ES-I3 (cell line): ENCODE measurements around the gene LCN12.

Source experiments
- H3K36me3 ChIP-seq: 2 replicates; pipeline ENCODE4 v1.6.1; 2013; ENCODE audit warnings: mild to moderate bottlenecking, low read length, control low read depth, moderate library complexity; ENCODE audit not compliant: insufficient read depth
- H3K4me1 ChIP-seq: 2 replicates; pipeline ENCODE4 v1.6.1; 2013; ENCODE audit warnings: mild to moderate bottlenecking, control low read depth, low read length; ENCODE audit not compliant: insufficient read depth
- H3K9ac ChIP-seq: 2 replicates; pipeline ENCODE4 v1.6.1; 2013; ENCODE audit warnings: low read depth, mild to moderate bottlenecking, low read length, moderate library complexity
- H3K9me3 ChIP-seq: 2 replicates; pipeline ENCODE4 v1.6.1; 2013; ENCODE audit warnings: mild to moderate bottlenecking, low read length, moderate library complexity; ENCODE audit not compliant: control insufficient read depth, insufficient read depth

Gene LCN12

GRCh38 chr9:136985853-136986252 lies 33.8 kb downstream of the LCN12 start:
- Histone ChIP-seq H3K9me3 (peaks cover 4% of the 10 kb centered on the region; the same call in 1 of the 2 replicates), H3K36me3 (no peaks in the 10 kb centered on the region), H3K9ac (peak overlapping the region; percentile 33; the same call in 1 of the 2 replicates), H3K4me1 (no peaks in the 10 kb centered on the region)

- no peak overlapping the region for H3K9ac ChIP-seq
- H3K4me1 ChIP-seq = no peaks in the 10 kb centered on the region
- no peaks in the 10 kb centered on the region for H3K36me3 ChIP-seq
These were observed 36.8 kb downstream of the LCN12 start for GRCh38 chr9:136988872-136989271.

GRCh38 chr9:136990242-136990911 lies 38.3 kb downstream of the LCN12 start:
- peaks cover 4% of the 10 kb centered on the region; the same call in 1 of the 2 replicates for H3K9me3 ChIP-seq
- no peaks in the 10 kb centered on the region for H3K36me3 ChIP-seq
- H3K9ac ChIP-seq = no peak overlapping the region
- H3K4me1 ChIP-seq = no peaks in the 10 kb centered on the region

More at GRCh38 chr9:136988872-136989271, 36.8 kb downstream of the LCN12 start:
- peaks cover 4% of the 10 kb centered on the region; the same call in 1 of the 2 replicates for H3K9me3 ChIP-seq

GRCh38 chr9:136991993-136992818 lies 40.1 kb downstream of the LCN12 start, which contains the start of gene PAXX:
Gene PAXX, plus strand, starts transcription at chr9:136992422. Its CDS starts 22 bp downstream, at chr9:136992444.
- Histone ChIP-seq H3K9ac (peak within 1 kb of the TSS; percentile 89), H3K4me1 (peaks cover 2% of the 10 kb centered on the region; the same call in 1 of the 2 replicates), H3K36me3 (no peaks in the 10 kb centered on the region), H3K9me3 (peaks cover 4% of the 10 kb centered on the region; the same call in 1 of the 2 replicates)

GRCh38 chr9:136992819-136993369 lies 40.8 kb downstream of the LCN12 start:
- peaks cover 4% of the 10 kb centered on the region; the same call in 1 of the 2 replicates for H3K4me1 ChIP-seq
- no peaks in the 10 kb centered on the region for H3K36me3 ChIP-seq
- H3K9ac ChIP-seq = peak overlapping the region; percentile 89
- H3K9me3 ChIP-seq = peaks cover 4% of the 10 kb centered on the region; the same call in 1 of the 2 replicates

GRCh38 chr9:136994180-136994887 lies 42.3 kb downstream of the LCN12 start:
- Histone ChIP-seq H3K36me3 (no peaks in the 10 kb centered on the region), H3K4me1 (peaks cover 4% of the 10 kb centered on the region; the same call in 1 of the 2 replicates), H3K9ac (no peak overlapping the region; the same call in 1 of the 2 replicates), H3K9me3 (peaks cover 4% of the 10 kb centered on the region; the same call in 1 of the 2 replicates)

GRCh38 chr9:136994888-136995230 lies 42.8 kb downstream of the LCN12 start:
- Histone ChIP-seq H3K9me3 (peaks cover 4% of the 10 kb centered on the region; the same call in 1 of the 2 replicates), H3K36me3 (no peaks in the 10 kb centered on the region), H3K9ac (no peak overlapping the region; the same call in 1 of the 2 replicates), H3K4me1 (peaks cover 4% of the 10 kb centered on the region; the same call in 1 of the 2 replicates)

GRCh38 chr9:136995362-136995761 lies 43.3 kb downstream of the LCN12 start:
- Histone ChIP-seq H3K4me1 (peaks cover 4% of the 10 kb centered on the region; the same call in 1 of the 2 replicates), H3K36me3 (no peaks in the 10 kb centered on the region), H3K9me3 (peaks cover 3% of the 10 kb centered on the region; the same call in 1 of the 2 replicates), H3K9ac (no peak overlapping the region; the same call in 1 of the 2 replicates)

GRCh38 chr9:136995772-136996311 lies 43.8 kb downstream of the LCN12 start:
- H3K36me3 ChIP-seq = no peaks in the 10 kb centered on the region
- no peaks in the 10 kb centered on the region for H3K9me3 ChIP-seq
- H3K4me1 ChIP-seq = peaks cover 4% of the 10 kb centered on the region; the same call in 1 of the 2 replicates
- H3K9ac ChIP-seq = no peak overlapping the region

GRCh38 chr9:136996361-136997292 lies 44.6 kb downstream of the LCN12 start, which contains the start of gene CLIC3:
Gene CLIC3, minus strand, starts transcription at chr9:136996568. Its CDS starts 25 bp downstream, at chr9:136996543.
- no peaks in the 10 kb centered on the region for H3K9me3 ChIP-seq
- peak within 1 kb of the TSS; percentile 7; the same call in 1 of the 2 replicates for H3K9ac ChIP-seq
- no peaks in the 10 kb centered on the region for H3K36me3 ChIP-seq
- peaks cover 4% of the 10 kb centered on the region; the same call in 1 of the 2 replicates for H3K4me1 ChIP-seq

- H3K4me1 ChIP-seq = peaks cover 4% of the 10 kb centered on the region; the same call in 1 of the 2 replicates
- no peaks in the 10 kb centered on the region for H3K36me3 ChIP-seq
- H3K9ac ChIP-seq = no peak overlapping the region
- no peaks in the 10 kb centered on the region for H3K9me3 ChIP-seq
These were observed 45.3 kb downstream of the LCN12 start for GRCh38 chr9:136997371-136997770.

GRCh38 chr9:136997830-136998234 lies 45.8 kb downstream of the LCN12 start:
- Histone ChIP-seq H3K36me3 (no peaks in the 10 kb centered on the region), H3K9ac (no peak overlapping the region), H3K4me1 (peaks cover 4% of the 10 kb centered on the region; the same call in 1 of the 2 replicates), H3K9me3 (no peaks in the 10 kb centered on the region)
